Brain microvascular endothelial cell (primary cell): ENCODE measurements around the gene CHST10.

Experiments used
- DNase-seq: peaks from one replicate; pipeline ENCODE4 v3.0.0-alpha.2; 2020
- H3K27ac ChIP-seq: fragments of 250-450 bp; sonication (Bioruptor Pico); 2 replicates; pipeline ENCODE4 v1.5.1; 2020; ENCODE audit warnings: mild to moderate bottlenecking, moderate library complexity
- H3K27me3 ChIP-seq: fragments of 250-450 bp; sonication (Bioruptor Pico); replicated peaks from 2 replicates; pipeline ENCODE4 v1.5.1; 2020; ENCODE audit warnings: mild to moderate bottlenecking
- H3K36me3 ChIP-seq: fragments of 250-450 bp; sonication (Bioruptor Pico); replicated peaks from 2 replicates; pipeline ENCODE4 v1.5.1; 2020; ENCODE audit warnings: mild to moderate bottlenecking
- H3K4me3 ChIP-seq: 2 replicates; pipeline ENCODE4 v1.5.1; 2011; ENCODE audit warnings: low read depth, mild to moderate bottlenecking, control low read depth, low read length, moderate library complexity
- CTCF ChIP-seq: IDR thresholded peaks from 2 replicates; pipeline ENCODE4 v1.5.1; 2011; ENCODE audit warnings: low read depth, mild to moderate bottlenecking, moderate library complexity, low read length, control low read depth, inconsistent platforms; ENCODE audit errors: missing control alignments
- in situ Hi-C: cut with HindIII; loops from 2 replicates; pipeline ENCODE4 v1.10.0; 2017; ENCODE audit warnings: low sequenced_read_pairs, low pct_ligation_motif_present

CHST10 gene

GRCh38 chr2:100390001-100390940 lies 27.2 kb downstream of the CHST10 start:
- TF ChIP-seq CTCF: no peak
- no peaks in the 10 kb centered on the region for H3K27me3 ChIP-seq
- in situ Hi-C loops: loop anchor here (25.0 kb wide), 1 partner anchor 128 kb away; no protein-coding TSS in a partner anchor
- H3K27ac ChIP-seq: no peak overlapping the region
- no peaks in the 10 kb centered on the region for H3K36me3 ChIP-seq
- DNase-seq: no peak
- no peak overlapping the region for H3K4me3 ChIP-seq

GRCh38 chr2:100388703-100389102 lies 28.8 kb downstream of the CHST10 start:
- TF ChIP-seq CTCF: no peak
- no peak overlapping the region for H3K27ac ChIP-seq
- H3K27me3 ChIP-seq: no peaks in the 10 kb centered on the region
- in situ Hi-C loops: loop anchor here (25.0 kb wide), 1 partner anchor 126 kb away; no protein-coding TSS in a partner anchor
- no peak for DNase-seq
- H3K4me3 ChIP-seq: no peak overlapping the region
- no peaks in the 10 kb centered on the region for H3K36me3 ChIP-seq

- no peak for DNase-seq
- Histone ChIP-seq H3K27ac (no peak overlapping the region), H3K36me3 (no peaks in the 10 kb centered on the region), H3K27me3 (no peaks in the 10 kb centered on the region), H3K4me3 (no peak overlapping the region)
- in situ Hi-C loops: loop anchor here (25.0 kb wide), 1 partner anchor 122 kb away; no protein-coding TSS in a partner anchor
- TF ChIP-seq CTCF: no peak
Observed at GRCh38 chr2:100383954-100384353, 33.5 kb downstream of the CHST10 start.

- no peaks in the 10 kb centered on the region for H3K27me3 ChIP-seq
- no peak overlapping the region for H3K4me3 ChIP-seq
- H3K27ac ChIP-seq: no peak overlapping the region
- TF ChIP-seq CTCF: no peak
- in situ Hi-C loops: loop anchor here (25.0 kb wide), 1 partner anchor 121 kb away; no protein-coding TSS in a partner anchor
- DNase-seq: no peak
- H3K36me3 ChIP-seq: no peaks in the 10 kb centered on the region
Observed at GRCh38 chr2:100383306-100383705, 34.2 kb downstream of the CHST10 start.

- Histone ChIP-seq H3K27ac (no peak overlapping the region), H3K27me3 (no peaks in the 10 kb centered on the region), H3K36me3 (no peaks in the 10 kb centered on the region), H3K4me3 (no peak overlapping the region)
- peak; percentile 94 for TF ChIP-seq CTCF
- DNase-seq: peak; percentile 71
- in situ Hi-C loops: loop anchor here (25.0 kb wide), 1 partner anchor 119 kb away; no protein-coding TSS in a partner anchor
Observed at GRCh38 chr2:100381240-100381639, 36.2 kb downstream of the CHST10 start.
